K562 (cell line): ENCODE results near the gene USP22. TPM values are rescaled to one million over a fixed set of nuclear protein-coding genes. Genes with fewer than 3 reads are reported as not detected.

Experiments
- ATAC-seq: fragments of 200-7000 bp; cut with Tn5 transposase; 3 replicates; pipeline ENCODE4 v1.9.1; 2020; ENCODE audit warnings: moderate library complexity
- BruUV-seq: library from RNA; stranded (reverse); fragments of 400-500 nt; replicated peaks from 2 replicates; lab custom pipeline; 2021; lab: Mats Ljungman, UMichigan
- CTCF ChIA-PET: fragments of 300-600 bp; formaldehyde crosslinking; extraction: SDS; loops from one replicate; lab custom pipeline; 2021; ENCODE audit warnings: low intra/inter-chr PET ratio; lab: Yijun Ruan, JAX
- POLR2A ChIA-PET: fragments of 300-600, 350-650 bp; sonication (Branson Sonifier 250); formaldehyde crosslinking; extraction: SDS; loops from one replicate; lab custom pipeline; 2021; ENCODE audit warnings: antibody characterized with exemption, inconsistent platforms; lab: Yijun Ruan, JAX
- DNase-seq, 4 experiments: peaks; one replicate each; pipeline versions ENCODE4 v3.0.0 to v3.0.0-alpha.2; 2011 to 2018; ENCODE audit warnings: low spot score in 3 of 4, mixed read lengths in 3 of 4; ENCODE audit errors: extremely low read depth in 1 of 4
- FAIRE-seq: peaks from 2 replicates; lab custom pipeline; 2011; peaks lifted over from hg19 to GRCh38; lab: Jason Lieb, UNC
- H2AFZ ChIP-seq: 2 replicates; pipeline ENCODE4 v1.6.0; 2011; ENCODE audit warnings: low read depth, low read length, control low read depth, inconsistent platforms
- H3K27ac ChIP-seq: fragments of 200-600 bp; 3 replicates; pipeline ENCODE4 v1.8.0; 2011; ENCODE audit warnings: low read depth, mild to moderate bottlenecking, control low read depth, inconsistent platforms, low read length, moderate library complexity, mixed read lengths; ENCODE audit errors: extremely low read depth
- H3K27me3 ChIP-seq, 2 experiments: fragments of 300-600 bp in 1 of 2; 2 replicates in 1 of 2; 3 replicates in 1 of 2; pipeline versions ENCODE4 v1.6.0 to v1.8.0; 2011; ENCODE audit warnings: inconsistent platforms in 2 of 2, low read length in 2 of 2, mild to moderate bottlenecking in 1 of 2, mixed read lengths in 1 of 2, moderate library complexity in 1 of 2; ENCODE audit not compliant: control insufficient read depth in 2 of 2, insufficient read depth in 2 of 2
- H3K36me3 ChIP-seq: fragments of 300-600 bp; 3 replicates; pipeline ENCODE4 v1.8.0; 2011; ENCODE audit warnings: mild to moderate bottlenecking, low read length, inconsistent platforms; ENCODE audit not compliant: control insufficient read depth, insufficient read depth
- H3K4me1 ChIP-seq, 2 experiments: fragments of 200-600 bp in 1 of 2; replicated peaks in 1 of 2; 2 replicates in 1 of 2; 3 replicates in 1 of 2; pipeline versions ENCODE4 v1.5.1 to v1.8.0; 2011; ENCODE audit warnings: inconsistent platforms in 2 of 2, low read length in 2 of 2, mild to moderate bottlenecking in 1 of 2, mixed read lengths in 1 of 2, moderate library complexity in 1 of 2; ENCODE audit not compliant: control insufficient read depth in 2 of 2, insufficient read depth in 2 of 2
- H3K4me2 ChIP-seq: 2 replicates; pipeline ENCODE4 v1.6.1; 2011; ENCODE audit warnings: low read length, control low read depth, inconsistent platforms, mixed read lengths; ENCODE audit not compliant: insufficient read depth
- H3K4me3 ChIP-seq: fragments of 200-600 bp; sonication (generic), shearing (Covaris generic); 2 replicates; pipeline ENCODE4 v1.5.1; 2016; ENCODE audit warnings: control low read depth, inconsistent platforms
- H3K79me2 ChIP-seq: fragments of 200-600 bp; 3 replicates; pipeline ENCODE4 v1.8.0; 2011; ENCODE audit warnings: low read length, inconsistent platforms; ENCODE audit not compliant: control insufficient read depth, insufficient read depth
- H3K9ac ChIP-seq, 2 experiments: 2 replicates each; pipeline versions ENCODE4 v1.6.0 to v1.6.1; 2011; ENCODE audit warnings: low read depth in 2 of 2, low read length in 2 of 2, control low read depth in 1 of 2, inconsistent platforms in 1 of 2, mild to moderate bottlenecking in 1 of 2, mixed read lengths in 1 of 2; ENCODE audit not compliant: insufficient read depth in 1 of 2
- H3K9me1 ChIP-seq: one replicate; pipeline ENCODE4 v1.6.0; 2011; ENCODE audit warnings: inconsistent platforms, mild to moderate bottlenecking, low read length, moderate library complexity; ENCODE audit not compliant: control insufficient read depth, insufficient read depth
- H3K9me3 ChIP-seq: replicated peaks from 2 replicates; pipeline ENCODE4 v1.5.1; 2011; ENCODE audit warnings: low read depth, low read length, inconsistent platforms; ENCODE audit not compliant: control insufficient read depth, insufficient read depth
- H4K20me1 ChIP-seq: replicated peaks from 2 replicates; pipeline ENCODE4 v1.6.1; 2011; ENCODE audit warnings: low read length, inconsistent platforms, mixed read lengths; ENCODE audit not compliant: control insufficient read depth, insufficient read depth
- ADNP ChIP-seq: fragments of 200-800 bp; sonication (Bioruptor generic); IDR thresholded peaks from 2 replicates; pipeline ENCODE4 v1.6.1; 2016; ENCODE audit warnings: missing genetic modification characterization, missing compliant biosample characterization
- BMI1 ChIP-seq: fragments of 150-350 bp; IDR thresholded peaks from 2 replicates; pipeline ENCODE4 v1.6.1; 2014; ENCODE audit warnings: low read length
- GTF2A2 ChIP-seq: IDR thresholded peaks from 2 replicates; pipeline ENCODE4 v1.6.1; 2016; ENCODE audit warnings: mild to moderate bottlenecking, missing genetic modification characterization, missing compliant biosample characterization
- MED1 ChIP-seq: sonication (generic); formaldehyde crosslinking; IDR thresholded peaks from 2 replicates; pipeline ENCODE4 v1.8.1; 2023; ENCODE audit warnings: missing genetic modification reagents, borderline replicate concordance
- MYC ChIP-seq, 2 experiments: fragments of 250-450 bp in 1 of 2; sonication (Bioruptor Pico) in 1 of 2; IDR thresholded peaks; 2 replicates each; pipeline versions ENCODE4 v1.5.1 to v1.6.1; 2012 to 2021; ENCODE audit warnings: low read depth in 2 of 2, borderline replicate concordance in 1 of 2, improper control_type of control experiment in 1 of 2, low read length in 1 of 2, mild to moderate bottlenecking in 1 of 2, moderate library complexity in 1 of 2
- POLR2G ChIP-seq: fragments of 200-400 bp; formaldehyde crosslinking; IDR thresholded peaks from 2 replicates; pipeline ENCODE4 v1.6.1; 2017; ENCODE audit warnings: low read depth, mild to moderate bottlenecking, antibody characterized with exemption, low read length, moderate library complexity
- RFX7 ChIP-seq: fragments of 250-450 bp; sonication (Bioruptor Pico); IDR thresholded peaks from 2 replicates; pipeline ENCODE4 v1.5.1; 2021; ENCODE audit warnings: mild to moderate bottlenecking
- SMARCB1 ChIP-seq: IDR thresholded peaks from 2 replicates; pipeline ENCODE4 v1.6.1; 2011; ENCODE audit warnings: improper control_type of control experiment, low read depth; ENCODE audit not compliant: insufficient read length
- SRF ChIP-seq, 2 experiments: fragments of 250-450, 450-650 bp in 1 of 2; sonication (Bioruptor Pico) in 1 of 2; sonication (generic) in 1 of 2; formaldehyde crosslinking; IDR thresholded peaks; 2 replicates each; pipeline versions ENCODE4 v1.5.0 to v1.5.1; 2020 to 2022; ENCODE audit warnings: mild to moderate bottlenecking in 1 of 2, missing genetic modification reagents in 1 of 2
- TARDBP ChIP-seq: fragments of 450-650 bp; IDR thresholded peaks from 2 replicates; pipeline ENCODE4 v1.6.1; 2016
- TFAP4 ChIP-seq: sonication (generic); formaldehyde crosslinking; IDR thresholded peaks from 2 replicates; pipeline ENCODE4 v1.8.0; 2022; ENCODE audit warnings: missing genetic modification reagents, mild to moderate bottlenecking, moderate library complexity, borderline replicate concordance
- ZEB2 ChIP-seq: fragments of 450-650 bp; IDR thresholded peaks from 2 replicates; pipeline ENCODE4 v1.6.1; 2016
- ZNF143 ChIP-seq: sonication (generic); formaldehyde crosslinking; IDR thresholded peaks from 2 replicates; pipeline ENCODE4 v1.9.0; 2022; ENCODE audit warnings: mild to moderate bottlenecking, missing genetic modification reagents
- ZNF436 ChIP-seq: fragments of 250-450, 450-650 bp; sonication (Bioruptor Pico); formaldehyde crosslinking; IDR thresholded peaks from 2 replicates; pipeline ENCODE4 v1.7.0; 2020; ENCODE audit warnings: mild to moderate bottlenecking
- WGBS: fragments of 100-300 bp; shearing (Covaris generic); methylation state at CpG from one replicate; pipeline ENCODE4 v1.1.6; 2016; ENCODE audit warnings: low coverage, mixed read lengths; ENCODE audit not compliant: insufficient coverage; ENCODE audit errors: missing lambda C conversion rate; 5-methylcytosine and 5-hydroxymethylcytosine counted together
- in situ Hi-C: fragments of 300-500 bp; cut with MboI; formaldehyde crosslinking; loops from 4 replicates; pipeline ENCODE4 v1.15.0; 2018; ENCODE audit warnings: inconsistent platforms, mixed read lengths
- intact Hi-C: fragments of 100-400 bp; cut with micrococcal nuclease; formaldehyde crosslinking; loops from 2 replicates; pipeline ENCODE4 v1.14.2; 2022
- polyA plus RNA-seq, 8 experiments: library from polyadenylated mRNA; depleted of rRNA in 4 of 8; stranded (reverse) in 5 of 8; unstranded in 3 of 8; fragments of >200 nt; fragmentation: Nextera tagmentation in 2 of 8; fragmentation: Illumina TruSeq in 1 of 8; extraction: Ambion mirVana in 2 of 8; extraction: Trizol in 1 of 8; gene quantifications; 2 replicates each; pipeline versions ENCODE4 v1.2.1 to v1.2.3, GENCODE V29; 2011 to 2014; ENCODE audit warnings: inconsistent platforms in 1 of 8, missing spikeins in 1 of 8
- total RNA-seq, 7 experiments: library from RNA; depleted of rRNA in 6 of 7; stranded (reverse); fragments of >200 nt in 6 of 7; fragmentation: Illumina TruSeq in 2 of 7; extraction: Trizol in 2 of 7; gene quantifications; 2 replicates each; pipeline versions ENCODE4 v1.2.1 to v1.2.3, GENCODE V29; 2011 to 2021; ENCODE audit warnings: low replicate concordance in 1 of 7

Gene USP22
- total and polyA plus RNA-seq, 9 of the 15 experiments (the other 6 are each of a cell fraction or from before 2014, with no cell fraction given) = 6.5 to 113 (median 58.9) TPM

GRCh38 chr17:21018894-21019293 is 23.9 kb downstream of the USP22 start:
- no peak for TF ChIP-seq ZNF436 (CRISPR knock-in tag)
- FAIRE-seq (no peak), ATAC-seq (no peak), DNase-seq (no peak)
- Histone ChIP-seq H3K9me3 (no peaks in the 10 kb centered on the region), H3K4me1 (no peaks in the 10 kb centered on the region), H3K79me2 (peaks cover 51% of the 10 kb centered on the region), H3K27me3 (no peaks in the 10 kb centered on the region), H3K9me1 (no peaks in the 10 kb centered on the region), H2AFZ (no peak overlapping the region), H3K4me3 (no peak overlapping the region), H4K20me1 (peaks cover 12% of the 10 kb centered on the region; the same call in 1 of the 2 replicates), H3K27ac (no peak overlapping the region), H3K4me2 (no peak overlapping the region), H3K36me3 (peaks cover 92% of the 10 kb centered on the region), H3K9ac (no peak overlapping the region)
- POLR2A ChIA-PET = interaction anchor here (0.6 to 1.2 kb wide), 4 partner anchors 11 to 24 kb away, joined by 3 to 4 read pairs (median 4); partner anchors contain the start of gene USP22
- in situ Hi-C loops = no loop called here
- no TSS peak for BruUV-seq
- 96% methylated on average over 7 of the region's 9 CpGs for WGBS
- intact Hi-C loops = no loop called here
- CTCF ChIA-PET = no interaction called here

GRCh38 chr17:21017861-21018260 is 24.9 kb downstream of the USP22 start:
- intact Hi-C loops = no loop called here
- Histone ChIP-seq H3K4me3 (no peak overlapping the region), H3K9ac (no peak overlapping the region), H3K27me3 (no peaks in the 10 kb centered on the region), H4K20me1 (peaks cover 8% of the 10 kb centered on the region; the same call in 1 of the 2 replicates), H3K79me2 (peaks cover 47% of the 10 kb centered on the region), H3K4me1 (no peaks in the 10 kb centered on the region), H3K27ac (no peak overlapping the region), H3K9me3 (no peaks in the 10 kb centered on the region), H2AFZ (no peak overlapping the region), H3K36me3 (peaks cover 90% of the 10 kb centered on the region), H3K4me2 (no peak overlapping the region), H3K9me1 (no peaks in the 10 kb centered on the region)
- no peak for ATAC-seq
- FAIRE-seq = no peak
- ChIA-PET CTCF (no interaction called here), POLR2A (no interaction called here)
- no peak for DNase-seq
- TF ChIP-seq ADNP (no peak), ZEB2 (no peak), MYC (IDR thresholded peaks at IDR 0.05; ENCODE audit: low read depth, low read length) (no peak), MYC (CRISPR knock-in tag; IDR thresholded peaks at IDR 0.05; ENCODE audit: borderline replicate concordance, low read depth) (no peak), ZNF143 (CRISPR knock-in tag) (no peak), MED1 (no peak), SRF (CRISPR knock-in tag; IDR thresholded peaks at IDR 0.05) (no peak), SMARCB1 (no peak), RFX7 (CRISPR knock-in tag) (no peak), TARDBP (no peak), POLR2G (no peak), BMI1 (no peak), TFAP4 (CRISPR knock-in tag) (no peak), GTF2A2 (no peak)
- BruUV-seq = no TSS peak
- in situ Hi-C loops = no loop called here
- 99% methylated on average over 9 of the region's 10 CpGs for WGBS
